Fibroblast of pulmonary artery (primary cell): ENCODE results near the gene TIE1.

Source experiments
- DNase-seq: peaks from one replicate; pipeline ENCODE4 v3.0.0-alpha.2; 2010; ENCODE audit warnings: low read depth
- H3K4me3 ChIP-seq: replicated peaks from 2 replicates; pipeline ENCODE4 v1.5.1; 2011; ENCODE audit warnings: low read depth, mild to moderate bottlenecking, control low read depth, low read length, moderate library complexity
- TF ChIP-seq, protein P1 (sequence below): IDR thresholded peaks from 2 replicates; pipeline ENCODE4 v1.5.1; 2011; ENCODE audit warnings: mild to moderate bottlenecking, control low read depth, low read length, inconsistent platforms; ENCODE audit errors: missing control alignments

The TIE1 gene

DNA sequence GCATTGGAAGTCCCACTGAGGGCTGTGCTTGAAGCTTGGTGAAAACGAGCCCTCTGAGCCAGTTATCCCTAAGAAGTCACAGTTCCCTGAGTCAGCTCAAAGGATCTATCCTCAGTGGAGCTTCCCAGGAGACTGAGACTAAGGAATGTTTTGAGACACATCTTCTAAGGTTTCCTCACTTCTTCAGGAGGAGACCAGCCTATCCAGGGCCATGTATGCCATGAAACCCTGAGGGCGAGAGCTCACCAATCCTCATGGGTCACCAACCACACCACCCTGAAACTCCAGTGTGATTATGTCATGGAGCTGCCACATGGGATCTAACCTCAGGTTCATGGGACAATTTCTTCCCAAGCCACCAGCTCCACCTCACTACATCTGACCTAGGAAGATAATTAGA, 7.6 kb upstream of the TIE1 start:
- TF ChIP-seq, protein P1, sequence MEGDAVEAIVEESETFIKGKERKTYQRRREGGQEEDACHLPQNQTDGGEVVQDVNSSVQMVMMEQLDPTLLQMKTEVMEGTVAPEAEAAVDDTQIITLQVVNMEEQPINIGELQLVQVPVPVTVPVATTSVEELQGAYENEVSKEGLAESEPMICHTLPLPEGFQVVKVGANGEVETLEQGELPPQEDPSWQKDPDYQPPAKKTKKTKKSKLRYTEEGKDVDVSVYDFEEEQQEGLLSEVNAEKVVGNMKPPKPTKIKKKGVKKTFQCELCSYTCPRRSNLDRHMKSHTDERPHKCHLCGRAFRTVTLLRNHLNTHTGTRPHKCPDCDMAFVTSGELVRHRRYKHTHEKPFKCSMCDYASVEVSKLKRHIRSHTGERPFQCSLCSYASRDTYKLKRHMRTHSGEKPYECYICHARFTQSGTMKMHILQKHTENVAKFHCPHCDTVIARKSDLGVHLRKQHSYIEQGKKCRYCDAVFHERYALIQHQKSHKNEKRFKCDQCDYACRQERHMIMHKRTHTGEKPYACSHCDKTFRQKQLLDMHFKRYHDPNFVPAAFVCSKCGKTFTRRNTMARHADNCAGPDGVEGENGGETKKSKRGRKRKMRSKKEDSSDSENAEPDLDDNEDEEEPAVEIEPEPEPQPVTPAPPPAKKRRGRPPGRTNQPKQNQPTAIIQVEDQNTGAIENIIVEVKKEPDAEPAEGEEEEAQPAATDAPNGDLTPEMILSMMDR: no peak
- DNase-seq: no peak
- H3K4me3 ChIP-seq: no peak overlapping the region

DNA sequence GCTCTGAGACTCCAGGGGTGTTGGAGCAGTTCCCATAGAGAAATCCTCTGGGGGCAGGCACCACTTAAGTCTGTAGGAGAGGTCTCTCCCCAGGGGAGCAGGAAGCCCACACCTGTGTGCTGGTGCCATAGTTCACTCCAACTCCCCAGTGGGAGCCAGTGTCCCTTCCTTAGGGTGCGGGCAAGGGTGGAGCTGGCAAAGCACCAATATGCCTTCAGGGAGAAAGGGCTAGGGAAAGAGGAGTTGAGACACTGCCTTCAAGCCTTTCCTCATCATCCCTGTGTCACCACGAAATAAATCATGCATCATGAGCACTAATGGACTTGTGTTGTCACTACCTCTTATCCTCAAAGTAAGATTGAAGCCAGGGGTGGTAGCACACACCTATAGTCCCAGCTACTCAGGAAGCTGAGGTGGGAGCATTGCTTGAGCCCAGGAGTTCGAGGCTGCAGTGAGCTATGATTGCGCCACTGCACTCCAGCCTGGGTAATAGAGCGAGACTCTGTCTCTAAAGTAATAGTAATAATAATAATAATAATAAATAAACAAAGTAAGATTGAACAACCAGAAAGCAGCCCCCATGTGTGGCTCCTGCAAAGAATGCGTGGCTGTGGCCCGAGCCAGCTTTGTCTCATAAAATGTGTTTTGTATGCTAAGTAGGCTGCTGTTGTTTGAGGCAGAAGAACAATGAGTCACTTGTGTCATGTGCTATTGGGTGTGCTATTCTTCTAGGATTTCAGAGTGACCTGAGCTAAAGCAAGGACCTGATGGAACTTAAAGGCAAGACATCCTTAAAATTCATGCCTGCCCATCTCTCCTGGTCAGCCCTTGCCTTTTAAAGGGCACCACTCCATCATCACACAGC, 6.7 kb upstream of the TIE1 start:
- peak; percentile 66 for DNase-seq
- TF ChIP-seq, protein P1: no peak
- H3K4me3 ChIP-seq: no peak overlapping the region

DNA sequence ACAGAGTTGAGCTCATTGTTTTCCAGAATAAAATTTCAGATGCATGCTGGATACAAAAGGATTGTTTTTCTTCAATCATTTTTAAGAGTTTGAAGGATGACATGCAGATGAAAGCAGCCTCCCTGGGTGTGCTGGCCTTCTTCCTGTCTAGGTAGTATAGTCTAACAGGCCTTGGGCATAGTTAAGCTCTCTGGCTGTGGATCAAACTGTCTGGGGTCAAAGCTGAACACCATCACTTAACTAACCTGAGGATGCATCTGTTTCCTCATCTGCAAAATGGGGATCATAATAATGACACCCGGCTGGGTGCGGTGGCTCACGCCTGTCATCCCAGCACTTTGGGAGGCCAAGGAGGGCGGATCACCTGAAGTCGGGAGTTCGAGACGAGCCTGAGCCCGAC, 6.0 kb upstream of the TIE1 start:
- no peak for DNase-seq
- TF ChIP-seq, protein P1: no peak
- no peak overlapping the region for H3K4me3 ChIP-seq

DNA sequence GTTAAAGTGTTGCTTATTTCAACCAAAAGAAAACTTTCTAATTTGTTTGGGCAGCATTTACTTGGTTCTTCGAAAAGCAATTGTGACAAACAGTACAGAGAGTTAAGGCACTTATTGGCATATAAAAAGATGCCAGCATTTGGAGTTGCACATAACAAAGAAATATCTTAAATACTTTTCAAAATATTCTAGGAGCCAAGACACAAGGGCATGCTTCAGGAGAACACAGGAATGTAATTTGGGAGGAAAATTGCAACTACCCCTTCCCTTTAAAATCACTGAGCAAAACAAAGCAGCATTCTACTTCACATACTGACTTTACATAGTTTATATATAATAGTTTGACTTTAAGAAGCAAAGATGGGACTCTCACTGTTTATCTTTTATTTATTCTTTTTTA, 4.6 kb upstream of the TIE1 start:
- DNase-seq: no peak
- TF ChIP-seq, protein P1: no peak
- no peak overlapping the region for H3K4me3 ChIP-seq

DNA sequence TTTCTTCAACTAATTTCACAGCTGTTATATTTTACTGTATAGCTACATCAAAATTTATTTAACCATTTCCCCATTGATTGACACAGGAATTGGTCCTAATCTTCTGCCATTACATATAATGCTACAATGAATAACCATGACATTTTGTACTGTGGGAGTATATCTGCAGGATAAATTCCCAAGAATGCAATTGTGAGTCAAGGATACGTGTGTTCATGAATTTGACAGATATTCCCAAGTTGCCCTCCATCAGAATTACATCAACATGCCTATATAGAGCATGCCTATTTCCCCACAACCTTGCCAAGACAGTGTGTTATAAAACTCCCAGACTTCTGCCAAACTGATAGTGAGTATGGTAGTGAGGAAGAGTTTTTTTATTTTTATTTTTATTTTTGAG, 2.7 kb upstream of the TIE1 start:
- no peak overlapping the region for H3K4me3 ChIP-seq
- TF ChIP-seq, protein P1: no peak
- DNase-seq: peak; percentile 17

DNA sequence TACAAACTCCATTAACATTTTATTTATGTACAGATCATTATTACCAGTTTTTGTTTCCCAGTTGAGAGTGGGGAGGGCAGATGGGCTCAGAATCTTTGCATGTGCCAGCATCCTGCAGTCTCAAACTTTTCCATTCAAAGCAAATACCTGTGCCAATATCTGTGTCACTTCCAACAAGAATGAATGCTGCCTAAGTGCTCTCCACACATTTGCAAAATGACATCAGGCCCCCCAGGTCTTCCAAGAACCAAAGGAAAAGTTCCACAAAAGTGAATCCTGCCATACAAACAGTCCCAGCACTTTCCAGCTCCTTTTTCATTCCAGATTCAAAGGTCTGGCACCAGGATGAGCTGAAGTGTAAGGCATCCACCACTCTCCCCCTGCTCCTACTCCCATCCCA, 1.7 kb upstream of the TIE1 start:
- TF ChIP-seq, protein P1: no peak
- no peak overlapping the region for H3K4me3 ChIP-seq
- DNase-seq: no peak

DNA sequence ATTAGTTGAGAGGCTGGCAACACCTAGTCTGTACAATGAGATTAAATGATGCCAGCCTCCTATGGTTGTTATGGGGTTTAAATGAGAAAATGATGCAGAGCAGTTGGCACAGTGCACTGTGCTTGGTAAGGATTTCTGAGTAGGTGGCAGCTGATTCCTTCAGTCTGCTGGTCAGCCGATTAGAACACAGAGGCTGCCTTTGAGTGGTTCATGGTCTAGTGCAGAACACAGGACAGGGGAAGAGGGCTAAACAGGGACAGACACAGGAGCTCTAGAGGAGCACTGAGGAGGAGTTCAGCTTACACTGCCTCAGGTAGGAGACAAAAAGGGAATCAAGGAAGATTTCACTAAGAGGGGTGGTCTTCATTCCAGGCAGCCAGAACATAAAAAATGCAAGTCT, 1.4 kb downstream of the TIE1 start:
- H3K4me3 ChIP-seq: no peak overlapping the region
- TF ChIP-seq, protein P1: no peak
- DNase-seq: no peak
